Tibial nerve (tissue), 4 donors: Measurements from ENCODE around the gene LBH. TPM values are rescaled to one million over a fixed set of nuclear protein-coding genes. Genes with fewer than 3 reads are reported as not detected.

Source experiments
- DNase-seq, 2 donors: peaks; one replicate each; pipeline ENCODE4 v3.0.0-alpha.2; 2019; ENCODE audit warnings: low spot score in 2 of 2
- H3K27ac ChIP-seq, 4 donors: fragments of 200-600 bp; sonication (generic) in 3 of 4; one replicate each; pipeline ENCODE4 v1.5.1; 2017 to 2019; ENCODE audit warnings: mild to moderate bottlenecking in 1 of 4
- H3K27me3 ChIP-seq, 2 donors: fragments of 200-600 bp; sonication (generic) in 1 of 2; one replicate each; pipeline versions ENCODE4 v1.5.1 to v1.6.0; 2017 to 2019
- H3K36me3 ChIP-seq, 3 donors: fragments of 200-600 bp; sonication (generic); one replicate each; pipeline ENCODE4 v1.5.1; 2018 to 2019
- H3K4me1 ChIP-seq, 4 donors: fragments of 200-600 bp; sonication (generic) in 3 of 4; one replicate each; pipeline ENCODE4 v1.5.1; 2017 to 2019
- H3K4me3 ChIP-seq, 4 donors: fragments of 200-600 bp; sonication (generic) in 3 of 4; one replicate each; pipeline ENCODE4 v1.5.1; 2017 to 2019; ENCODE audit warnings: mild to moderate bottlenecking in 1 of 4, moderate library complexity in 1 of 4
- H3K9me3 ChIP-seq, 4 donors: fragments of 200-600 bp; sonication (generic) in 3 of 4; one replicate each; pipeline ENCODE4 v1.5.1; 2017 to 2019
- CTCF ChIP-seq, 5 experiments: fragments of 200-600 bp in 3 of 5; fragments of 450-650 bp in 2 of 5; sonication (generic) in 3 of 5; IDR thresholded peaks; one replicate each; pipeline ENCODE4 v1.5.1; 2016 to 2019; ENCODE audit warnings: antibody characterized with exemption in 5 of 5, mild to moderate bottlenecking in 3 of 5, moderate library complexity in 2 of 5
- EP300 ChIP-seq, 2 donors: sonication (generic); formaldehyde crosslinking; IDR thresholded peaks; one replicate each; pipeline ENCODE4 v1.6.1; 2017; ENCODE audit warnings: antibody characterized with exemption in 2 of 2, mild to moderate bottlenecking in 1 of 2
- POLR2A ChIP-seq, 2 donors: fragments of 450-650 bp; IDR thresholded peaks; one replicate each; pipeline ENCODE4 v1.6.1; 2017; ENCODE audit warnings: antibody characterized with exemption in 2 of 2, mild to moderate bottlenecking in 2 of 2, moderate library complexity in 2 of 2
- WGBS, 2 donors: methylation state at CpG; one replicate each; pipeline ENCODE4 v1.1.5; 2018; 5-methylcytosine and 5-hydroxymethylcytosine counted together
- total RNA-seq, 4 donors: library from RNA; depleted of rRNA; stranded (reverse); fragments of >200 nt; gene quantifications; one replicate each; pipeline ENCODE4 v1.1.0, GENCODE V29; 2016

Gene LBH
- total RNA-seq, 4 donors from 2014 or later, result 12.7 to 31.6 (median 21.5) TPM

- 88 to 93% methylated on average over 13 of the region's 13 CpGs for WGBS, 2 donors
- TF ChIP-seq CTCF (IDR thresholded peaks at IDR 0.05), result no peak
- no peak for TF ChIP-seq POLR2A (IDR thresholded peaks at IDR 0.05)
- TF ChIP-seq EP300 (IDR thresholded peaks at IDR 0.05), result no peak
- no peaks in the 10 kb centered on the region for H3K36me3 ChIP-seq
- H3K4me3 ChIP-seq, result no peak overlapping the region
- no peak for DNase-seq
- no peaks in the 10 kb centered on the region for H3K27me3 ChIP-seq
- no peak overlapping the region for H3K27ac ChIP-seq
- H3K9me3 ChIP-seq, result no peaks in the 10 kb centered on the region
- peaks cover 0 to 28% (median 10%) of the 10 kb centered on the region in 4 donors for H3K4me1 ChIP-seq
Measured at GRCh38 chr2:30219886-30220875, 11.2 kb upstream of the LBH start.

GRCh38 chr2:30221531-30221930 lies 9.8 kb upstream of the LBH start:
- Histone ChIP-seq H3K9me3 (no peaks in the 10 kb centered on the region), H3K27ac (no peak overlapping the region), H3K27me3 (no peaks in the 10 kb centered on the region), H3K36me3 (no peaks in the 10 kb centered on the region), H3K4me3 (no peak overlapping the region), H3K4me1 (peaks cover 0 to 32% (median 15%) of the 10 kb centered on the region in 4 donors)
- WGBS, 2 donors, result 88 to 91% methylated on average over 6 of the region's 6 CpGs
- TF ChIP-seq CTCF (IDR thresholded peaks at IDR 0.05) (no peak), POLR2A (IDR thresholded peaks at IDR 0.05) (no peak)
- DNase-seq, result no peak

- no peak overlapping the region for H3K4me3 ChIP-seq
- WGBS, 2 donors, result 95 to 99% methylated on average over 2 of the region's 2 CpGs
- H3K27ac ChIP-seq, result no peak overlapping the region
- H3K9me3 ChIP-seq, result no peaks in the 10 kb centered on the region
- no peak for DNase-seq
- no peak for TF ChIP-seq POLR2A (IDR thresholded peaks at IDR 0.05)
- no peak for TF ChIP-seq CTCF (IDR thresholded peaks at IDR 0.05)
- TF ChIP-seq EP300 (IDR thresholded peaks at IDR 0.05), result no peak
- no peaks in the 10 kb centered on the region for H3K36me3 ChIP-seq
- H3K27me3 ChIP-seq, result no peaks in the 10 kb centered on the region
- H3K4me1 ChIP-seq, result peaks cover 0 to 31% (median 14%) of the 10 kb centered on the region in 4 donors
Measured at GRCh38 chr2:30222031-30222430, 9.3 kb upstream of the LBH start.

GRCh38 chr2:30222636-30223360 lies 8.5 kb upstream of the LBH start:
- 71 to 87% methylated on average over 3 to 5 of the region's 5 CpGs for WGBS, 2 donors
- no peaks in the 10 kb centered on the region for H3K9me3 ChIP-seq
- H3K4me1 ChIP-seq, result peaks cover 0 to 27% (median 11%) of the 10 kb centered on the region in 4 donors
- H3K4me3 ChIP-seq, result no peak overlapping the region
- no peak for DNase-seq
- H3K36me3 ChIP-seq, result no peaks in the 10 kb centered on the region
- TF ChIP-seq EP300 (IDR thresholded peaks at IDR 0.05) (no peak), CTCF (IDR thresholded peaks at IDR 0.05) (no peak), POLR2A (IDR thresholded peaks at IDR 0.05) (no peak)
- H3K27ac ChIP-seq, result peak overlapping the region in 1 of 4 donors; percentile 1
- H3K27me3 ChIP-seq, result no peaks in the 10 kb centered on the region
